Osteoblast (primary cell): ENCODE data around the gene RAX. TPM values are rescaled to one million over a fixed set of nuclear protein-coding genes. Genes with fewer than 3 reads are reported as not detected.

Experiments
- DNase-seq: peaks from one replicate; pipeline ENCODE4 v3.0.0; 2011; ENCODE audit warnings: low spot score, mixed read lengths; ENCODE audit not compliant: insufficient read length; ENCODE audit errors: missing footprints
- H2AFZ ChIP-seq: 2 replicates; pipeline ENCODE4 v1.6.0; 2011; ENCODE audit warnings: mild to moderate bottlenecking, low read length
- H3K27ac ChIP-seq: 2 replicates; pipeline ENCODE4 v1.5.1; 2011; ENCODE audit warnings: mild to moderate bottlenecking, low read depth, low read length, moderate library complexity
- H3K27me3 ChIP-seq: 2 replicates; pipeline ENCODE4 v1.6.0; 2012; ENCODE audit warnings: mild to moderate bottlenecking, control low read depth, inconsistent platforms, low read length, moderate library complexity; ENCODE audit not compliant: insufficient read depth
- H3K36me3 ChIP-seq: 2 replicates; pipeline ENCODE4 v1.5.1; 2011; ENCODE audit warnings: mild to moderate bottlenecking, low read length, control low read depth, moderate library complexity; ENCODE audit not compliant: insufficient read depth
- H3K4me1 ChIP-seq: 2 replicates; pipeline ENCODE4 v1.5.1; 2011; ENCODE audit warnings: mild to moderate bottlenecking, low read length, control low read depth, moderate library complexity; ENCODE audit not compliant: insufficient read depth
- H3K4me2 ChIP-seq: 2 replicates; pipeline ENCODE4 v1.6.0; 2011; ENCODE audit warnings: mild to moderate bottlenecking, low read length; ENCODE audit not compliant: insufficient read depth
- H3K4me3 ChIP-seq: fragments of 200-600 bp; sonication (generic); 3 replicates; pipeline ENCODE4 v1.5.1; 2012; ENCODE audit warnings: mild to moderate bottlenecking, low read length, inconsistent platforms; ENCODE audit not compliant: insufficient read depth
- H3K79me2 ChIP-seq: 2 replicates; pipeline ENCODE4 v1.6.0; 2012; ENCODE audit warnings: mild to moderate bottlenecking, low read length, control low read depth, inconsistent platforms; ENCODE audit not compliant: insufficient read depth
- H3K9me3 ChIP-seq: 2 replicates; pipeline ENCODE4 v1.5.1; 2011; ENCODE audit warnings: low read depth, low read length, control low read depth
- H4K20me1 ChIP-seq: 2 replicates; pipeline ENCODE4 v1.6.0; 2012; ENCODE audit warnings: mild to moderate bottlenecking, low read length, control low read depth; ENCODE audit not compliant: insufficient read depth
- CTCF ChIP-seq: IDR thresholded peaks from 2 replicates; pipeline ENCODE4 v1.5.1; 2011; ENCODE audit warnings: mild to moderate bottlenecking, low read depth, low read length, moderate library complexity; ENCODE audit errors: extremely low read depth
- total RNA-seq: library from RNA; depleted of rRNA; stranded (reverse); fragments of >200 nt; gene quantifications from 2 replicates; pipeline ENCODE4 v1.2.3, GENCODE V29; 2012

Gene RAX
- total RNA-seq, 1 donor: not detected

- no peak overlapping the region for H2AFZ ChIP-seq
Observed at GRCh38 chr18:59233017-59233410, 40.2 kb downstream of the RAX start.

GRCh38 chr18:59232309-59233016 is 40.8 kb downstream of the RAX start:
- no peak for TF ChIP-seq CTCF
- Histone ChIP-seq H4K20me1 (no peaks in the 10 kb centered on the region), H3K79me2 (no peaks in the 10 kb centered on the region), H3K9me3 (no peaks in the 10 kb centered on the region), H3K4me2 (no peak overlapping the region), H3K4me3 (no peak overlapping the region), H3K36me3 (no peaks in the 10 kb centered on the region), H3K27ac (no peak overlapping the region), H2AFZ (no peak overlapping the region), H3K4me1 (peaks cover 3% of the 10 kb centered on the region), H3K27me3 (peaks cover 20% of the 10 kb centered on the region)
- no peak for DNase-seq

More at GRCh38 chr18:59233017-59233410, 40.2 kb downstream of the RAX start:
- H3K27me3 ChIP-seq: peaks cover 20% of the 10 kb centered on the region
- H3K9me3 ChIP-seq: no peaks in the 10 kb centered on the region
- peaks cover 3% of the 10 kb centered on the region for H3K4me1 ChIP-seq
- H3K27ac ChIP-seq: no peak overlapping the region
- H3K4me2 ChIP-seq: no peak overlapping the region
- H3K79me2 ChIP-seq: no peaks in the 10 kb centered on the region
- H4K20me1 ChIP-seq: no peaks in the 10 kb centered on the region
- no peaks in the 10 kb centered on the region for H3K36me3 ChIP-seq
- TF ChIP-seq CTCF: no peak
- DNase-seq: no peak
- no peak overlapping the region for H3K4me3 ChIP-seq

GRCh38 chr18:59231877-59232276 is 41.4 kb downstream of the RAX start:
- peaks cover 3% of the 10 kb centered on the region for H3K4me1 ChIP-seq
- no peaks in the 10 kb centered on the region for H3K79me2 ChIP-seq
- H3K27ac ChIP-seq: no peak overlapping the region
- no peaks in the 10 kb centered on the region for H4K20me1 ChIP-seq
- no peak overlapping the region for H2AFZ ChIP-seq
- H3K27me3 ChIP-seq: peaks cover 22% of the 10 kb centered on the region
- TF ChIP-seq CTCF: no peak
- H3K4me2 ChIP-seq: no peak overlapping the region
- H3K36me3 ChIP-seq: no peaks in the 10 kb centered on the region
- H3K4me3 ChIP-seq: no peak overlapping the region
- H3K9me3 ChIP-seq: no peaks in the 10 kb centered on the region
- no peak for DNase-seq

- Histone ChIP-seq H3K27ac (no peak overlapping the region), H3K4me1 (peaks cover 3% of the 10 kb centered on the region), H2AFZ (no peak overlapping the region), H4K20me1 (no peaks in the 10 kb centered on the region), H3K4me3 (no peak overlapping the region), H3K4me2 (no peak overlapping the region), H3K36me3 (no peaks in the 10 kb centered on the region), H3K9me3 (no peaks in the 10 kb centered on the region), H3K27me3 (peaks cover 27% of the 10 kb centered on the region), H3K79me2 (no peaks in the 10 kb centered on the region)
- no peak for TF ChIP-seq CTCF
- DNase-seq: no peak
Observed at GRCh38 chr18:59231114-59231513, 42.1 kb downstream of the RAX start.
